RWPE1 (cell line): ENCODE results near the gene SLC15A1.

ENCODE experiments used
- CTCF ChIA-PET: fragments of 350-600 bp; sonication (Branson Sonifier 250); formaldehyde crosslinking; extraction: SDS; loops from one replicate; lab custom pipeline; 2021; lab: Yijun Ruan, JAX
- POLR2A ChIA-PET: fragments of 400-600 bp; formaldehyde crosslinking; extraction: SDS; loops from one replicate; lab custom pipeline; 2020; ENCODE audit warnings: antibody characterized with exemption; ENCODE audit not compliant: low non-redundant PET; lab: Yijun Ruan, JAX
- DNase-seq: peaks from one replicate; pipeline ENCODE4 v3.0.0; 2012; ENCODE audit warnings: low spot score
- H3K27ac ChIP-seq: fragments of 450-650 bp; 2 replicates; pipeline ENCODE4 v1.5.1; 2017
- CTCF ChIP-seq: fragments of 450-650 bp; conservative IDR thresholded peaks from 2 replicates; pipeline ENCODE4 v1.5.1; 2017; ENCODE audit warnings: low read depth, mild to moderate bottlenecking

Gene SLC15A1

GRCh38 chr13:98651744-98652143, 100.7 kb downstream of the SLC15A1 start:
- no peak overlapping the region for H3K27ac ChIP-seq
- ChIA-PET POLR2A (no interaction called here), CTCF (interaction anchor here (0.9 to 2.5 kb wide), 2 partner anchors 204 to 206 kb away, joined by 4 to 16 read pairs; no protein-coding TSS in a partner anchor)
- DNase-seq = no peak
- no peak for TF ChIP-seq CTCF

GRCh38 chr13:98650396-98651107, 101.9 kb downstream of the SLC15A1 start:
- peak; percentile 53 for DNase-seq
- TF ChIP-seq CTCF = no peak
- ChIA-PET CTCF (no interaction called here), POLR2A (no interaction called here)
- H3K27ac ChIP-seq = no peak overlapping the region

- POLR2A ChIA-PET = no interaction called here
- no peak for TF ChIP-seq CTCF
- CTCF ChIA-PET = interaction anchor here (0.7 kb wide), 1 partner anchor 230 kb away, joined by 4 read pairs; no protein-coding TSS in a partner anchor
- no peak for DNase-seq
- H3K27ac ChIP-seq = no peak overlapping the region
Observed at GRCh38 chr13:98649861-98650260, 102.6 kb downstream of the SLC15A1 start.

GRCh38 chr13:98648686-98649085, 103.8 kb downstream of the SLC15A1 start:
- no peak for DNase-seq
- no peak for TF ChIP-seq CTCF
- POLR2A ChIA-PET = no interaction called here
- CTCF ChIA-PET = no interaction called here
- H3K27ac ChIP-seq = no peak overlapping the region

GRCh38 chr13:98648141-98648540, 104.3 kb downstream of the SLC15A1 start:
- H3K27ac ChIP-seq = no peak overlapping the region
- DNase-seq = no peak
- POLR2A ChIA-PET = no interaction called here
- no peak for TF ChIP-seq CTCF
- CTCF ChIA-PET = no interaction called here

- H3K27ac ChIP-seq = no peak overlapping the region
- no peak for DNase-seq
- ChIA-PET POLR2A (no interaction called here), CTCF (no interaction called here)
- no peak for TF ChIP-seq CTCF
Observed at GRCh38 chr13:98647121-98647520, 105.4 kb downstream of the SLC15A1 start.
